ENCODE results near the gene PLEKHA4. TPM values are rescaled to one million over a fixed set of nuclear protein-coding genes. Genes with fewer than 3 reads are reported as not detected.
"Not testable (repeated sequence)": the region's sequence is repeated elsewhere in the genome, so short reads cannot be mapped to it uniquely, and the experiment has no call there.

The PLEKHA4 gene
- total RNA-seq, 6 experiments from 2014 or later: 5.7 to 25.6 (median 12.0) TPM

- DNase-seq (no peak), ATAC-seq (no peak)
- Histone ChIP-seq H3K4me3 (no peak overlapping the region), H3K9me3 (no peaks in the 10 kb centered on the region), H3K4me1 (no peaks in the 10 kb centered on the region), H3K27ac (no peak overlapping the region), H3K36me3 (no peaks in the 10 kb centered on the region), H3K27me3 (no peaks in the 10 kb centered on the region)
- TF ChIP-seq CTCF (IDR thresholded peaks at IDR 0.05): no peak
- TF ChIP-seq POLR2A (IDR thresholded peaks at IDR 0.05): no peak
- WGBS (ENCODE audit: insufficient coverage, low coverage, low lambda C conversion rate, missing lambda C conversion rate): 94% methylated on average over 7 of the region's 7 CpGs
- intact Hi-C loops (cut with DNase I): no loop called here
Observed at GRCh38 chr19:48883726-48884125, 15.3 kb upstream of the PLEKHA4 start.

GRCh38 chr19:48881741-48882657, 13.6 kb upstream of the PLEKHA4 start:
- peak; percentile 54 to 75 (median 69) for ATAC-seq
- no peaks in the 10 kb centered on the region for H3K9me3 ChIP-seq
- H3K27ac ChIP-seq: no peak overlapping the region
- no peak overlapping the region for H3K4me3 ChIP-seq
- TF ChIP-seq CTCF (IDR thresholded peaks at IDR 0.05): no peak
- no peak for TF ChIP-seq POLR2A (IDR thresholded peaks at IDR 0.05)
- no peak for DNase-seq
- WGBS (ENCODE audit: insufficient coverage, low coverage, low lambda C conversion rate, missing lambda C conversion rate): 87% methylated on average over 21 of the region's 30 CpGs
- intact Hi-C loops (cut with DNase I): no loop called here
- no peaks in the 10 kb centered on the region for H3K27me3 ChIP-seq
- no peaks in the 10 kb centered on the region for H3K36me3 ChIP-seq
- no peaks in the 10 kb centered on the region for H3K4me1 ChIP-seq

- intact Hi-C loops (cut with DNase I); H3K4me1 ChIP-seq; ATAC-seq; H3K27me3 ChIP-seq; H3K9me3 ChIP-seq; DNase-seq; H3K4me3 ChIP-seq; H3K27ac ChIP-seq: not testable (repeated sequence)
- H3K36me3 ChIP-seq: peaks cover 0 to 16% (median 4%) of the 10 kb centered on the region in 4 donors
- 86% methylated on average over 9 of the region's 9 CpGs for WGBS (ENCODE audit: insufficient coverage, low coverage, low lambda C conversion rate, missing lambda C conversion rate)
Observed at GRCh38 chr19:48879696-48880095, 11.3 kb upstream of the PLEKHA4 start.

GRCh38 chr19:48879025-48879637, 10.7 kb upstream of the PLEKHA4 start:
- WGBS (ENCODE audit: insufficient coverage, low coverage, low lambda C conversion rate, missing lambda C conversion rate): 88% methylated on average over 11 of the region's 13 CpGs
- no peaks in the 10 kb centered on the region for H3K27me3 ChIP-seq
- TF ChIP-seq POLR2A (IDR thresholded peaks at IDR 0.05): no peak
- no peak for TF ChIP-seq CTCF (IDR thresholded peaks at IDR 0.05)
- no peak overlapping the region for H3K4me3 ChIP-seq
- peaks cover 0 to 14% (median 6%) of the 10 kb centered on the region in 4 donors for H3K4me1 ChIP-seq
- peak overlapping the region in 1 of 3 donors; percentile 37 for H3K27ac ChIP-seq
- H3K9me3 ChIP-seq: no peaks in the 10 kb centered on the region
- no peak for DNase-seq
- ATAC-seq: no peak
- intact Hi-C loops (cut with DNase I): no loop called here
- peaks cover 0 to 20% (median 6%) of the 10 kb centered on the region in 4 donors for H3K36me3 ChIP-seq
